GM18520 (cell line): ENCODE results near the gene NHLRC4.

Experiments used
- ATAC-seq: cut with Tn5 transposase; IDR thresholded peaks from one replicate; pipeline ENCODE4 v1.9.1; 2021; ENCODE audit not compliant: unreplicated experiment

Gene NHLRC4

DNA sequence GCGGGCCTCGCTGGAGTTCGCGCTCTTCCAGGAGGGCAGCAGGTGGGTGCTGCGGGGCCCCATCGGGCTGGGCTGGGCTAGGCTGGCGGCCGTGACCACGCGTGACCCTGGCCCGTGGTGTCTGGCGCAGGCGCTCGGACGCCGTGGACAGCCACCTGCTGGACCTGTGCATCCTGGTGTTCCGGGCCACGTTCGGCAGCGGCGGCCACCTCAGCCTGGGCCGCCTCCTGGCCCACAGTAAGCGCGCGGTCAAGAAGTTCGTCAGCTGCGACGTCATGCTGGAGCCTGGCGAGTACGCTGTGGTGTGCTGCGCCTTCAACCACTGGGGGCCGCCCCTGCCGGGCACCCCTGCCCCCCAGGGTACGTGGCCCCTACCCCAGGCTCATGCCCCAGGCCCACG is 14.6 kb upstream of the NHLRC4 start:
- no peak for ATAC-seq

DNA sequence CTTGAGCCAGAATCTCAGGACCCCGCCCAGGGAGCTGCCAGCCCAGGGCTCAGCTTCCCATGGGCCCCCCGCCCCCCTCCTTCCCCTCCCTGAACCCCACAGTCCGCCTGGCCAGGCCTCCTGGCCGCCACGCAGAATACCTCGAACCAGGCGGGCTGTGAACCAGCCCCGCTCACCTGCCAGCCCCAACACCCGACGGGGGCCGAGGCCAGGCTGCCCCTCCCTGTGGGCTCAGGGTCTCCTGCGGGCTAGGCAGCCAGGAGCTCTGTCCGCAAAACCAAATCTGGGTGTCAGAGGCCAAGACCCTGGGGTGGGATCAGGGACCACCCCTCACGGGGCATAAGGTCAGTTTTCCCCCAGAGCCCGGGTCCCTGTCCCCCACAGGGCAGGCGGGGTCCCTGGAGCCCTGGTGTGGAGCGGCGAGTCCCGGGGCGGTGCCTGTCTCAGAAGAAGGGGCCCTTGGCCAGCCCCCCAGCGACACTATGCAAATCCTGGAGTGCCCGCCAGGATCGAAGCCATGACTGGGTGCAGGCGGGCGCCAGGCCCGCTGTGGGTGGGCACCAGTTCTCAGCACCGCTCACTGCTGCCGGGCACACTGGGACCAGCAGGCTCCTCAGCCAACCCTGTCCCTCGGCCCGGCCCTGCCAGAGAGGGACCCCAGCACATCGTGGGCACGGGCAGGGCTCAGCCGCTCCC is 13.1 kb upstream of the NHLRC4 start:
- ATAC-seq: no peak

DNA sequence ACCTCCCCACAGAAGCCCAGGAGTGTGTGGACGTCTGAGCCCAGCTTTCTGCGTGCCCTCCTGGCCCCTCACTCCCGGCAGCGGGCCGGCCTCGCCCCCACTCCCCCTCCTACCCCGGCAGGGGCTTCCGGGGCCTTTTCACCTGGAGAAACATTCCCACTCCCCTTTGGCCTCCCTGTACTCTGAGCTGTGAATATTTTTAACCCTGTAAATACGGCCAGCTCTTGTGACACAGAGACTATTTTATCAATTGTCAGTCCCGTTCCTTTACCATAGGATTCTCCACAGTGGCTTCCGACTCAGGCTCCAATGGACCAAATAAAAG is 12.5 kb upstream of the NHLRC4 start:
- ATAC-seq: no peak

DNA sequence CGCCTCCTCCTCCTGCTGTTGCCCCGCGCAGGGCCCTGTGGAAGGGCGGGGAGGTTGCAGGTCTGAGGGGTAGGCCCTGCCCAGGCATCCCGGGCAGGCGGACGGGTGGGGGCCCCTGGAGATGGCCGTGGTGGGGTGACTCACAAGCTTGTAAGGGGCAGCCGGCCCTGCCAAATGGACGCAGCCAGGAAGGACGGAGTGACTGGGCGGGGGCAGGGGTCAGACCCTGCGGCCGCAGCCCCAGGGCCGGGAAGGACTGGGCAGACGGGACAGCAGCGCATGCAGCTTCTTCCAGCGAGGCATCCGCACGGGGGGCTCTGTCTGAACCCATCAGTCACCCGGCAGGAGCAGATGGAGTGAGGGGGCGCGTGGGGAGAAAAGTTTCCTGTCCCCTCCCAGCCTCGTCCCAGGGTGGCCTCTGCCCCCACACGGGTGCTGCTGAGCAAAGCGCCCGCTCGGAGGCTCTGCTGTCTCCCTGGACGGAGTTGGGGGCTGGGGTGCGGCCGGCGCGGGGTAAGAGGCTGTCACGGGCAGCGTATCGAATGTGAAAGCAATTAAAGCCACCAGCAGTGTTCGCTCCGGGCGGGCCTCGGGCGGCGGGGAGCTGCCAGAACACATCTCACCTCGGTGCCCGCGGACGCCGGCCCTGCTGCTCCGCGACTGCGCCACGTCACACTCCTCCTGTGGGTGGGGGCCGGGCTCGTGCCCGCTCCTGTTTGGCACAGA is 12.0 kb upstream of the NHLRC4 start:
- ATAC-seq: no peak

DNA sequence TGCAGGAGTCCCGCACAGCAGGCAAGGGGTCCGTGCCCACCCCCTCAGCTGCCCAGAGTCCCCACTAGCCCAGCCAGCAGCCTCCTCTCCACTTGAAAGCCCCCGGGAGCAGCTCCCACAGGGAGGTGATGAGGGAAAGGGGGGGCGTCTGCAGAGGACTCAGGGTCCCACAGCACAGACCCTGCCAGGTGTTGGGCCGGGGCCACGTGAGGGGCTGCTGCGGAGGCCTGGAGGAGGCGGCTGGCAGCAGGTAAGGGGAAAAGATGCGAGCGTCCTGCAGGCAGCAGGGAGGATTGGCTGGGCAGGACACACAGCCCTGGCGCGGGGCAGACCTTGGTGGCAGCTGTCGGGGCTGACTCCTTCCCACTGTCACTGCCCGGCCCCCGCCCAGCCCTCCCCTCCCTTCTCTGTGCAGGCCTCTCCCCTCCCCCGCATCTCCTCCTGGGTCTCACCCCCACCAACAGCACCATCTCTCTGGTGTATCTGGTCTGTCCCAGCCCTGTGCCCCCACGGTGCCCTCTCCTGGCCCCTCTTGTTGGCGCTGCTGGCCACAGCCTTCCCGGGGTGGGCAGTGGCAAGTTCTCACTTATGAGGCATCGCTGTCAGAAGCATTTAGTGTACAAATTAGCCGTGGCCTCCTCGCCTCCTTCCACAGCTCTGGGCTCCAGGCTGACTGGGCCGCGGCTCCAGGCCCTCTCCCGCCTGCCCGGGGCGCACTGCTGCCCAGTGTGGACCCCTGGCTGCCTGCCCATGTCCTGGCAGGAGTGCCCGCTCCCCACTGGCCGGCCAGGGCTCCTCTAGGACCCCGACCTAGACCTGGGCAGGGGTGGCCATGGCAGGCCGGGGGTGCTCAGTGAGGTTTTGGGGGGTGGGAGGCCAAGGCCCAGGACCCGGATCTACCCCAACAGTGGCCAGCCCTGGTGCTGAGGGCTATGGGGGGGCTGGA is 11.0 kb upstream of the NHLRC4 start:
- no peak for ATAC-seq

DNA sequence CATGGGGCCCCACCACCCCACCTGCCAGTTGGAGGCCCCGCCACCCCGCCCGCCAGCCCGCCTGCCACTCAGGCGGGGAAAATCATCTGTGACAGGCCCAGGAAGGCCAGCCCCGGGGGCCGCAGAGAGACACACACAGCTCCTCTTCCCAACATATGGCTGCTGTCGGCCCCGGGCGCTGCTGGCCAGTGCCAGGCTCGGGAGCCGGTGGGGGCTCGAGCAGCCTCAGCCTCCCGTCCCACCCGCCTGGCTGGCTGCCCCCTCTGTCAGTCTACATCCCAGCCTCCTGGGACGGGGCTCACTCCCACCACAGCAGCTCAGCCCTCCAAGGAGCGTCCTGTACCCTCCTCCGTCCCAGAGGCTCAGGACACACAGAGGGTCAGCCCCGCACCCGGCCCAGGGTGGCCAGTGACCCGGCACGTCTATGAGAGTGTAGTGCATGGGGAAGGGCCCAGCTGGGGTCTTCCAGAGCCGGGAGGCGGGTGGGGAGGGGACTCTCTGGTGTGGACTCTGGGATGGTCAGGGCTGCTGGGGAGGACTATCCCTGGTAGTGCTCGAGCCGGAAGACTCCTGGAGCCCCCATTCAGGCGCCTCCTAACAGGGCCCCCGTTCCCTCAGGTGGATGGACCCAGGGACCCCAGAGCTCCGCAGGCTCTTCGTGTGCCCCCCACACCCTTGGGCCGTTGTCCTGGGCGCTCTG is 10.2 kb upstream of the NHLRC4 start:
- no peak for ATAC-seq

DNA sequence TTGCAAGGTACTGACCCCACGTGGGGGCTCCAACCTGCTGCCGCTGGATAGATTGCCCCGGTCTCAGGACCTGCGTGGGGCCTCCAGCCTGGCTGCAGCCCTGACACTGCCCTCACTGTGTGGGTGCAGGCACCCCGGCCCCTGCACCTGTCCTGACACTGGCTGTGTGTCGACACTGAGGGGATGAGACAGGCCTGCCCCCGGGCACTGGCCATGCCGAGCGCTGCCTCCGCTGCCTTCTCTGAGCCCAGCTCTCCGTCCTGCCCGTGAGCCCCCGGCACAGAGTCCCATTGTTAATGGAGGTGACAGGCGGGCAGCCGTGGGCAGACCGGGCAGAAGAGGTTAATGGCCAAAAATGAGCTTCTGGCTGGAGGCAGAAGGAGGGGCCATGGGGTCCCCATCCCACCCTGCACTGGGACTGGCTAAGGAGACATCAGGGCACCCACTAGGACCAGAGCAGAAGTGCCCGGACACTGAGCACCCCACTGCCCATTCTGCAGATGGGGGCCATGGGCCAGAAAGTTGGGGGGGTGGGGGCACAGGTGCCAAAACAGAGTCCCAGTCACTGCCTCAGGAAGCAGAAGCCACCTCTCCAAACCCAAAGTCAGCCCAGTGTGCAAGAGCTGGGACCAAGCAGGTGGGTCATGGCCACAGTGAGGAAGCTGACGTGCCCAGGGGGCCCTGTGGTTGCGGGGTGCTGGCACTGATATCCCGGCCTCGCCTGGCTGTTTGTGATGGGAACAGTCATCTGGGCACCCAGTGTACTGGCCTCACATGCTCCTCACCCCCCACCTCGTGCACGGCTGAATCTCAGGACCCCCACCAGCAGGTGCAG is 9.1 kb upstream of the NHLRC4 start:
- ATAC-seq: no peak

DNA sequence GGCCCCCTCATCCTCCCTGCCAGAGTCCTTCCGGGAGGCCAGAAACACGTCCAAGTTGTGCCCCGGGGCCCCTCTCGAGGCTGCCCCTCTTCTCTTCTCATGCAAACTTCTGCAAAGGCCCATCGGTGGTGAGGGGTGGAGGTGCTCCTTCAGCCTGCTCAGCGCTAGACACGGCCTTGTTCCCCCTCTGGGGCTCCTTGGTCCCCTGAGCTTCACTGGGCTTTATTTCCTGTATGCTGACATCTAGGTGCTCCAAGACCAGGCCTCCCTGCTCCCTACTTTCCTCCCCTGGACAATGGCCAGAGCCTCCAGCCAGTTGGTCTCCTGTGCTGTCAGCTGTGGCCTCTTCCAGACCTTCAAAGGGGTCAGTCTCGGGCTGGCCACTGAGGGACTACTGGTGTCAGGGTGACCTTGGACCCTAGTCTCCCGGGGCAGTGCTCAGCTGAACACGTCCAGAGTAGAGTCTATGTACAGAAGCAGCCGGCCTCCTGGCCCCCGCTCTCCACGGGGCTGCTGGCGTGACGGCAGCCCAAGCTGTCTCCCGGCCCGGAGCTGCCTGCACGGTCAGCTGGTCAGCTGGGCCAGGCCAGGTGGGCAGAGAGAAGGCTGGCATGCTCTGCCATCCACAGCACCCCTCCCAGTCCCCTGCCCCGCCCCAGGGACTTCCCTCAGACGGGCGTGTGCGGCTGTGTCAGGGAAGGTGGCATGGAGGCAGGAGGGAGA is 8.3 kb upstream of the NHLRC4 start:
- ATAC-seq: no peak

DNA sequence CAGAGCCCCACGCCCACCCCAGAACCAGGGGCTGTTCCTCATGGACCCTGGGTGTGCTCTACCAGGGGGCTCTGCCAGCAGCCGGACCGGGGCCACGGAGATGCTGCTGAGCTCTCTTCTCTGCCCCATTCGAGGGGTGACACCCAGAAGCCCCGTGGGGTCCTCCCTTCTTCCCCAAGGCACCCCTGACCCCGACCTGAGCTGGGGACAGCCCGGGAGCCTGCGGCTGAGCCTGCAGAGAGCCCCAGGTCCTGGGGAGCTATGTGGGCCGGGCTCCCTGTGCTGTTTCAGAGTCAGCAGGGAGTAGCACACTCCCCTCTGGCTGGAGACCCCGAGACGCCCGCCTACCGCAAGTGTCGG is 7.8 kb upstream of the NHLRC4 start:
- ATAC-seq: no peak

DNA sequence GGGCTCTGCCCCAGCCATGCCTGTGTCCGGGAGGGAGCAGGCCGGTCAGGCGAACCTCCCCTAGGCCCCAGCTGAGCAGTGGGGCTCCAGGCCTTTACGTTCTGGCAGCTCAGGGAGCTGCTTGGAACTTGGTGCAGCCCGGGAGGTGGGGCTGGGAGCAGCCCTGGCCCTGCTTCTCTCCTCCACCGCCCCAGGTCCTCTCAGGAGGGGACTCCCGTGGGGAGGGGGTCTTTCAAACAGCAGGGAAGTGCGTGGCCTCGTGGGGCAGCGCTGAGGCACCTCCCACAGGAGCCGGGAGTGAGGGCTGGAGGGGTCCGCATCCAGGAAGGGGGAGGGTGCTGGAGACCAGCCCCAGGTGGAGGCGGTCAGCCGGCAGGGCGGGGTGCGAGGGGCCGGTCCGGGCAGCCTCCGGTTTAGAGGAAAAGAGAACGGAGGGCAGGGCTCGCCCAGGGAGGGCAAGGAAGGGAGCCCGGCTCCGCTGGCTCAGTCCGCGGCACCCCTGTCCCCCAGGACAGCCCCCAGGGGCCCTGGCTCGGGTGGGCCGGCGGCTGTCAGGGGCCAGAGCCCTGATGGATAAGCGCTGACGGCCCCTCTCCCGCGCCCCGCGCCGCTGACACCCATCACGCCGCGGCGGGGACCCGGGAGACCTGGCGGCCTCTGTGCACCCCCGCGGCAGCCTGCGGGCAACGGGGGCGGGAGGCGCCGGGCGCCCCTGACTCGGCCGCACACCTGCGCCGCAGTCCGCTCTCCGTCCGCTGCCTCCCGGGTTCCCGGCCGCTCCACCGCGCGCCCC is 7.2 kb upstream of the NHLRC4 start:
- ATAC-seq: no peak

DNA sequence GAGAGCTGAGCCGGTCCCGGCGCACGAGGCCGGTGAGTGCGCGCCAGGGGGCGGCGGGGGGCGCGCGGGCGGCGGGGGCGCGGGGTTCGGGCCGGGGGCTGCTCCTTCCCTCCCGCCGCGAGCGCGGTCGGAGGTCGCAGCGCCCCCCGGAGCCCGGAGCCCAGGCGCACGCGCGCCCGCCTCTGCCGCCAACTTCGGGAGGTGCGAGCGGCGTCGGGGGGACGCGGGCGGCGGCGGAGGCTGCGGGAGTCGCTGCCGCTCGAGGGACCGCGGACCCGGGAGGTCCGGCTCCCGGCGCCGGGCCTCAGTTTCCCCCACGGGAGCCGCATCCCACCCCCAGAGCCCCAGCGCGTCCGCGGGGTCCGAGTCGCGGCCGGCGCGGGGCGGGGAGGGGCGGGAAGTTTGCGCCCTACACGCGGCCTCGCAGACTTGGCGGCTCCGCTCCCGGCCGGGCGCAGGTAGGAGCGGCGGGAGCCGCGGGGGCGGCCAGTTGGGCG is 6.6 kb upstream of the NHLRC4 start, which contains the start of gene PRR35:
Gene PRR35 (plus strand): TSS at position 191 of the 497 bp plus-strand sequence. CDS start 2,901 bp downstream, outside the sequence.
- ATAC-seq: no peak

DNA sequence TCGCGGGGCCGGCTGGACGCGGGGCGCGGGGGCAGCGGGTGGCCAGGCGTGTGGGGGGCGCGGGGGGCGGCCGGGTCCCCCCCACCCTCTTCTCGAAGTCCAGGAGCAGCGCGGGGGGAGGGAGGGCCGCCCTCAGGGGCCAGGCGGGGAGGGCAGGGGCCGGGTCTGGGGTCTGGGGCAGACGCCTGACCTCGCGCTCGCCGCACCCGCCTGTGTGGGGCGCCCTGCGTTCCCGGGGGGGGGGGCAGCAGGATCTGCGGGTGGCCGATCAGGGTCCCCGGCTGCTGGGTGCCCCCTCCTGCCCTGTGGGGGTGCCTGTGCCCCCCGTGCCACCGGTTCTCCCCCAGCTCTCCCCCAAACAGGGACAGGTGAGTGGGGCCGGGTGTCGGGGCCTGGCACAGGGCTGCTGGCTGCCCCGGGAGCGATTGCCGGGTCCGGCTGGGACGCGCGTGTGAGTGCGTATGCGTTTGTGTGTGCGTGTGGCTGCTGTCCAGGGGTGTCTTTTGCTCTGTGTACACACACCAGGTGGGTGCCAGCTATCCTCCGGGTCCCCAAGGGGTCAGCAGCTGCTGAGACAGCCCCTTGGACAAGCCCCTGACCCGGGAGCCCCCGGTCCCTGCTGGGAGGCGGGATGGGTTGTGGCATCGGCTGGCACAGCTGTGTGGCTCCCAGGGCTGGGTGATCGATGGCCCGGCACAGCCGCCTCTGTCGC is 5.9 kb upstream of the NHLRC4 start:
- ATAC-seq: no peak

DNA sequence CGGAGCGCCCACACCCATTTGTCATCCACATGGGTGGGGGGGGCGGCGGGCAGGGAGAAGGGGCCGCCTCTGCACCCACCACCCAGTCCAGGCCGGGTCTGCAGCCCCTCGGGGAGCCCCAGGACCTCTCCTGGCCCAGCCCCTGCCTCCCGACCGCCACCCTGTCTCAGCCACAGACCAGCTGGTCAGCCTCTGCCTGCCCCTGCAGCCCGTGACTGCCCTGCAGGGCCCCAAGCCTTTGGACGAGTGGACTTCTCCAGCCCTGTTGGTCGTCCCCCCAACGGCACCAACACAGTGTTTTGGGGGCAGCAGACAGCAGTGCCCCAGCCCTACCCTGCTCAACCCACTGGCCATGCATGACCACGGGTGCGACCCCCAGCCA is 5.4 kb upstream of the NHLRC4 start:
- ATAC-seq: no peak

DNA sequence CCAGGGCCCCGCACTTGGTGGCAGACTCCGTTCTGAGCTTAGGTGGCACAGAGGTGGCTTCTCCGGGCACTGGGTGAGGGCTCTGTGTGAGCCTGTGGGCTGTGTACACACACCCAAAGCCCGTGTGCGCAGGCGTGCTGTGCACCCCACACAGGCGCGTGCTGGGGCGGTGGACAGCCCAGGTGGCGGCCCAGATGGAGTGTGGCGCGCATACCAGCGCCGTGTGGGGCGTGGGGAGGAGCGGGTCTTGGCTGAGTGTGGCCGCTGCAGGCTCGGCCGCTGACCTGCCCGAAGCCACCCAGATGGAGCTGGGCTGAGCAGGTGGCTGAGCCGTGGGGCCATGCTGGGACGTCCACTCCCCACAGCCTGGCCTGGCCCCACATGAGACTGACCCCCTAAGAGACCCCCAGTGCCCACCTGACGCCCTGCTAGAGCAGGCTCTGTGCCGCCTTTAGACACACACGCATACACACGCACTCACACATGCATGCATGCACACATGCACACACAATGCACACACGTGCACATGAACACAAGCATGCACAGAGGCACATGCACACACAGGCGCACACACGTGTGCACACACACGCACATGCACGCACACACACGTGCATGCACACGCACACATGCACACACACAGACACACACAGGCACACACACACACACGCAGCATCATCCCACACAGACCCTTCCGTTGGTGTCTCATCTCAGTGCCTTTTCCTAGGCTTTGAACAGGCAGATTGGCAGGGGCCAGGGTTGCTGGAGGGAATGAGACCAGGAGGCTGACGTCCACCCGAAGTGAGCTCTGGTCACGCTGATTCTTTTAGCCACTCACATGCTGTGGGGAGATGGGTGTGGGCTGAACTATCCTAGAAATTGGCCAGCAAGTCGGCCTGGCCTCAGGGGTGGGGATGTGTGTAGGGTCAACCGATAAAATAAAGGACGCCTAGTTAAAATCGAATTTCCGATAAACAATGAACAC is 4.6 kb upstream of the NHLRC4 start:
- no peak for ATAC-seq

DNA sequence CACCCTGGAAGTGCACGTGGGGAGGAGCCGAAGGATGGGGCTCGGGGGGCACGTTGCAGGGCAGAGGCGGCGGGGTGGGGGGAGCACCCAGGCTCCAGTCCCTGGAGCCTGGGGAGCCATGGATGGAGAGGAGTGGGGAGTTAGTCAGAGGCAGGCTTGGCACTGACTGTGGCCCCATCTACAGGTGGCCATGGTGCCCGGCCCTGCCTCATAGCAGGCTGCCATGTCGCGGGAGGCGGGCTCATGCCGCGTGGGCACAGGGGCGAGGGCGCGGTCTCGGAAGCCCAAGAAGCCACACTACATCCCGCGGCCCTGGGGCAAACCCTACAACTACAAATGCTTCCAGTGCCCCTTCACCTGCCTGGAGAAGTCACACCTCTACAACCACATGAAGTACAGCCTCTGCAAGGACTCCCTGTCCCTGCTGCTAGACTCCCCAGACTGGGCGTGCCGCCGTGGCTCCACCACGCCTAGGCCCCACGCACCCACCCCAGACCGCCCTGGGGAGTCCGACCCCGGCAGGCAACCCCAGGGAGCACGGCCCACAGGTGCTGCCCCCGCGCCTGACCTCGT is 3.6 kb upstream of the NHLRC4 start:
- ATAC-seq: no peak

DNA sequence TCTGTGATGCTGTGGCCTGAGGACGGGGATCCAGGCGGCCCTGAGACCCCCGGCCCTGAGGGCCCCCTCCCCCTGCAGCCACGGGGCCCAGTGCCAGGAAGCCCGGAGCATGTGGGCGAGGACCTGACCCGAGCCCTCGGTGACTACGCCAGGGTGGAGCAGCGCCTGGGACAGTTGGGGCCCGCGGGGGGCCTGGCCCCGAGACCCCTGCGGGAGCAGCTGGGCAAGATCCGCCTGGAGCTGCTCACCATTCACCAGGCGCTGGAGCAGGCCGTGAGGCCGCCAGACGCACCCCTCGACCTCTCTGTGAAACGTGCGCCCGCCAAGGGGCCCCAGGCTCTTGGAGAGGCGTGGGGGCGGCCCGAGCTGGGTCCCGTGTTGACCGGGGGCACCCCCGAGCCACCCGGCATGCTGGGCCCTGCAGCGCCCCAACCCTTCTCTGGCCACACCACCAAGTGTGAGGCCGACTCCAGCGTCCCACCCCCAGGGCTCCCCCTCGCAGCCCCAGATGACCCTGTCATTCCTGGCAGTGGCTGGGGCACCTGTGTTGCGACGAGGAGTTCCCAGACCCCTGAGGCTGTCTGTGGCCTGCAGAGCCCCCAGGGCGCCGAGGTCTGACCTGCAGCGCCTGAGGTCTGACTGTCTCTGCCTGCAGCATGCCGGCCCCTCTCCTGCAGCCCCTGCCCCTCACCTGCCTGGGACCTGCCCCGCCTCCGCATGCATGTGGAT is 2.0 kb upstream of the NHLRC4 start:
- no peak for ATAC-seq
